HG03066 (cell line): ENCODE data around the gene CENPP.

Experiments
- ATAC-seq: cut with Tn5 transposase; IDR thresholded peaks from one replicate; pipeline ENCODE4 v1.9.1; 2021; ENCODE audit warnings: low read depth; ENCODE audit not compliant: unreplicated experiment

The CENPP gene

DNA sequence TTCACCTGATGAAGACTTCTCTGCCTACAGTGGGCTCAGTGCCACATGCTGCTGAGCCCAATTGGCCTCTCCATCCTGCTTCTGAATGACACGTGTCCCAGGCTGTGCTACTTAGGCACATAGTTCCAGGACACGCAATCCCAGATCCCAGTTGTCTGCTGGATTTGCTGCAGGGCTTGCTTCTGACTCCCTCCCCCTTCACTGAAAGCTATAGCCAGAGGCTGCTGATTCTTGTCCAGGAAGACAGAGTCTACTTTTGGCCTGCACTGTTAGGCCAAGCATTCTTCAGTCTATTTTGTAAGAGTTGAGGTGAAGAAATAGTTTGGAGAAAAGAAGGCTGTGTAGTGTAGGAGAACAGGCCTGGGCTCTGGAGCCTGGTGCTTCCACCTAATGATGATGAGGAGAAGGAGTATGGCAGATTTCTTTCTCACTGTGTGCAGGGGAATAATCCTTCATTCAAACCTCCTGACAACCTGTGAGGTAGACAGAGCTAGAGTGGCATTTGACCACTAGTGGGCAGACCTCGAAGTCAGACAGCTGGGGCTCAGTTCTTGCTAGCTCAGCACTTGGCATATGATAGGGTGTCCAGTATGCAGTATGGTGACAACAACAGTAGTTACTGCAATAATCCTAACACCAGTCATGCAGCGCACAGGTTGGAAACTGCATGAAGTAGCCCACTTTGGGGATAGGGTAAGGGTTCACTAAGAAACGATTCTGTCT, 176.1 kb downstream of the CENPP start:
- no peak for ATAC-seq

DNA sequence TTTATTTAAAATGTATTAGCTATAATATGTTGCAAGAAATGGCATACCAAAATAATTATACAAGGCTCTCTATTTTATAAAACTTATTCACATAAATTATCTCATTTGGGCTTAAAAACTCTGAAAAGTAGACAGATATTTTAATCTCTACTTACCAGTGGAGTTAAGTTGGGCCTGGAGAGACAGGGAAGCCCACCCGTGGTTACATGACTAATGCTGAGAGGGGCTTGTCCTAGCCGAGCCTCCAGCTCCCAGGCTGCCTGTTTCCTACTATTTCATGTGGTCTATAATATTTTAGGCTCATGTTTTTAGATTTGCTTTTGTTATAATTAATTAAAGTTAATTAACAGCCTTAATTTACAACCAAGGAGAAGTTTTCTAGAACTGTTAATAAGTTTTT, 177.4 kb downstream of the CENPP start:
- no peak for ATAC-seq

DNA sequence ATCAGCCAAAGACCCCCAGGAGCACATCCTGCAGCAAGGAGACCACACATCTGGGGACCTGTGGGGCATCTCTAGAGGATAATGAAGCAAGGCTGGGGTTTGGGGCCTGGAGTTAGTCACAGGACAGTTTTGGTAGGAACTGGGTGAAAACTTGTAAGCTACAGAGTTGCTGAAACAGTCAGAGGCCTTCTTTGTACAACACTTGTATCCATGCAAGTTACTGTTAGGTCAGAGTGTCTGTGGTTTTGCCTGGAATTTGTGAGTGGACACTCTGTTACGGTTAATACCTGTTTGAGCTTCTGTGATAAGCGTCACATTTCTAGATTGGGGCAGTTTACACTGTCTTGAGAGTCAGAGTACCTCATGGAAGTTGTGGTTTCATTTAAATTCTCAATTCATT, 179.1 kb downstream of the CENPP start:
- ATAC-seq, result no peak

DNA sequence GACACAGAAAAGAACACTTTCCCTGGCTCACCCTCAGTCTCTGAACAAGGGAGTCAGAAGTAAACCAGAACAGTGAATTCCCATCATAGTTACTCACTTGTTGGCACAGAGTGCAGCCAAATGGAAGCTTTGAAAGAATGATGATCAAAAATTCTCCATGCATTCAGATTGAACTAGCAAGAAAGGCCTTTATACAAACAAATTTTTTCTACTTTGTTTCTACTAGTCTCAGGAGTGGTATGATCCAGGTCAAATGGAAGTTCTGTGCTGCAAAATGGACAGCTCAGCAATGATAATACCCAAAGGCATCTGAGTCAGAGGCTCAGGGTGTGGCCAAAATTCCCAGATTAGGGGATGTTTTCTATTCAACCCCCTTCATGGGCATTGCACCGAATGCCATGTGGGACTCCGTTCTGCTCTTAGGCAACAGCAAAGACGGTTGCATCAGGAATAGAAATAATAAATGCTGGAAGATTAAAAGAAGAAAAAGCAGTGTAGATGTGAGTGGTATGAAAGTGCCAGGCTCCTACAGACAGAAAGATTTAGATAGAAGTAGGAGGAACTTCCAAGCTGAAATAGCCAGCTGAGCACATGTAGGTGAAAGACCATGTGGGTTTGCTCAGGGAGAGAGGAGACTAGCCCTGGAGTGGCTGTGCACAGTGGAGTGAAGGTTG, 180.6 kb downstream of the CENPP start:
- no peak for ATAC-seq

DNA sequence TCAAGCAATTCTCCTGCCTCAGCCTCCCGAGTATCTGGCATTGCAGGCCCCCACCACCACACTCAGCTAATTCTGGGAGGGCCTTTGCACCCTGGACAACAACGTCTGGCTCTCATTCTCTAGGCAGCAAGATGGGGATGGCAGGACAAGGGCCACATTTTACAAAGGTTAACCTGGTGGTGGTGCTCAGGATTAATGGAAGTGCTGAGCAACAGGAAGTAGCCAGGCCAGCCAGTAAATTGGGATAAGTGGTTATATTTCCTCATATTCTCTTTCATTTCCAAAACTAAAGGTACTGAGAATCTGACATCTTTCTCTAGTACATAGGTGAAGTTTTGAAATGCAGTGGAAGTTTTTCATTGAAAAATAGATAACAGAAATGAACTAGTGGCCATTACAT, 181.3 kb downstream of the CENPP start:
- no peak for ATAC-seq

DNA sequence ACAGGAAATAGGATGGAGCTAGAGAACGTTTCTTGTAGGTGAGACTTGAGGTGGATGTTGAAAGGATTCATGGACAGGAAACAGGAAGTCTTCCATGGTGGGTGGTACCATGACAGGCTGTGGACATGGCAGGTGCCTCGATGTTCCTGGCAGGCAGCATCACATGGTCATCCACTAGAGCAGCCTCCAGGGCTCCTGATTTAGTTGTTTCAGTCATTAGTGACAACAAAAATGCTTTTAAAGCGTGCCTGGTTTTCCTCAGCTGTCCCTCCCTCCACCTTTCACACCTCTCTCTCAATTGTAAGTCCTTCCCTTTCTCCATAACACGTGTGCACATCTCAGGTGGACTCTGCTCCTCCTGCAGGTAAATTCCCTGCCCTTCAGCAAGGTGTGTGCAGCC, 181.7 kb downstream of the CENPP start:
- ATAC-seq, result no peak

DNA sequence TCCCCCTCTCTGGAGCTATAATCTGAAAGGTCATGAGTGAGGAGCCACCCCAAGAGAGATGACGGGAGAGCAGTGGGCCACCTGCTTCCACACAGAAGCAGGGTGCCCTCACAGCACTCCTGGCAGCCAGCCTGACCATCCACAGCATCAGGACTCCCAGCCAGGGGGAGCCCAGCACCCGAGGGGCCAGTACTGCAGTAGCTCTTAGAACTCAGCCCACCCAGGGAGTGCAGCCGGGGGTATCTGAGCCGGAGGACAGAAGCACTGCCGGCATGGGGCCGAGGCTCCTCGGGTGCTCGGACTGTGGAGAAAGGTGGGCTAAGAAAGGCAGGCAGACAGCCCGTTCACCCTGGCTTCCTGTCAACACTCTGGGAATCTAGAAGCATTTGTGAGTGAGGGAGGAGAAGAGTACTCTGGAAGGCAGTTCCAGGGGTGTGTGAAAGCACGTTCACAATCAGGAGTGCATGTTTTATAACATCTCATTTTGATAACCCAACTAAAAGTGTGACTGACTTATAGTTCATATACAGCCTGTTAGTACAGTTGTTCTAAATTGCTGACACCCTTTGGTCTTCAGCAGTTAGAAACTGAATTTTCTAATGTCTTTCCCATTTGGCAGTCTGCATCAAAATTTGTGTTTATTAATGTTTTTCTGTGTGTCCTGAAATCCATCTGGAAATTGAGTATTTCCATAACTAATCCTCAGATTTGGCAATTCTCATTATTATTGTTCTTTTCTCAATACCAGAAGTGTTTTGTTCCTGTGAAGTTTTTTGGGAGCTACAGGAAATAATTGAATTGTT, 182.5 kb downstream of the CENPP start:
- ATAC-seq, result no peak

DNA sequence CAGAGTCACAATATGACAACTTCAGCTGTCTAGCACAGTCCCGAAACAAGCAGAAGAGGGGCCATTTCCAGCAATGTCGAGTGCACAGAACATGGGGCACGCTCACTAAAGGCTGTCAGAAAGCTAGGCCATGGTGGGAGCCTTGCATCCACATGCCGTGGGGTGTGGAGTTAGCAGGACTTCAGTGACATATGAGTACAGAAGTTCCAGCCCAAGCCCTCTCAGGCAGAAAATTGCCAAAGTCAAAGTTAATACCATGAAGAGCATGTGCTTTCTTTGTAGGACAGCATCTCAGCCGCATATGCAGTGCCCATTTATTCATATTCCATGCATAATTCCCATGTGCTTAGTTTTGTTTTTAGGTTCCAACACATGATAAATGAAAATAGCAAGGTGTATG, 183.3 kb downstream of the CENPP start:
- ATAC-seq, result no peak

DNA sequence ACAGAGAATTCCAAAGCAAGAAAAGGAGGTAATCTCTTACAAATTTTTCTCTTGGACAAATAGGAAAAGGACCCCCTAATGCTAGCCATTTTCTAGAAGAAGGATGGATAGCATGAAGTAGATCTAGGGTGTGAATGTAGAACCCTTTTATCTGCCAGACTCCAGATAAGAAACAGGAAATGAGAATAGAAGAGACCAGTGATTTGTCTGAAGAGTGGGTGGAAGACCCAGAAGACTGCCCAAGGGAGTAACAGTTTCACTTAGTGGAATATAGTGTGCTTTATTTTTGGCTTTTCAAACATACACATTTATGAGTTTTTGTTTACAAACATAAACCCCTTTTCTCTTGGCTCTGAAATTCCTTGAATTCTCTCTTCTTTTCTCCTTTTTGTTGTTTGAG, 185.0 kb downstream of the CENPP start:
- ATAC-seq, result no peak

DNA sequence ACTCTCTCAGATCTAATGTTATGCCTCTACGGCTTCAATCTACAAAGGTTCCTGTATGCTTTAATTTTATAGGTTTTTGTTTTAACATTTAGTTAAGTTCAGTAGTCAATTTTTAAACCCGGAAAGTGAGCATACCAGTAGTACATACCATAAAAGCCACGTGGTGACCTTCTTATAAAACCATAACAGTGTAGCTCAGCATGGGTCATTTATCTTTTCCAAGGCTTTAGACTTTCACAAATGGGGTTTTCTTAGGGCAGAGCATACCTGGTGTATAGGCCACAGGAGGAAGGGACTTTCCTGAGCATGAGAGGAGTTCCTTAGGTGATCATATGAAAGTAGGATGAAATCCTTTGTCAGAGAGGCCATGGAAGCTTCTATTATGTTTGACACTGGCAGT, 186.9 kb downstream of the CENPP start:
- ATAC-seq, result no peak

DNA sequence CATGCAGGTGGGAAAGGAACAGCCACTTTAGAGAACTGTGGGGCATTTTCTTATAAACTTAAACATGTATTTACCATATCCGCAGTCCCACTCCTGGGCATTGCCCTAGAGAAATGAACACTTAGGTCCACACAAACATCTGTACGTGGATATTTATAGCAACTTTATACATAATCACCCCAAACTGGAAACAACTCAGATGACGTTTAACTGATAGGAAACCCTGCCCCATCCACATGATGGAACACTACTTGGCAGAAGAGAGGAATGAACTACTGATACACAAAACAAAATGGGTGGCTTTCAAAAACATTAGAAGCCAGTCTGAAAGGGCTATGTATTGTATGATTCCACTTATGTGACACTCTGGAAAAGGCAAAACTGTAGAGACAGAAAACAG, 187.6 kb downstream of the CENPP start:
- no peak for ATAC-seq

DNA sequence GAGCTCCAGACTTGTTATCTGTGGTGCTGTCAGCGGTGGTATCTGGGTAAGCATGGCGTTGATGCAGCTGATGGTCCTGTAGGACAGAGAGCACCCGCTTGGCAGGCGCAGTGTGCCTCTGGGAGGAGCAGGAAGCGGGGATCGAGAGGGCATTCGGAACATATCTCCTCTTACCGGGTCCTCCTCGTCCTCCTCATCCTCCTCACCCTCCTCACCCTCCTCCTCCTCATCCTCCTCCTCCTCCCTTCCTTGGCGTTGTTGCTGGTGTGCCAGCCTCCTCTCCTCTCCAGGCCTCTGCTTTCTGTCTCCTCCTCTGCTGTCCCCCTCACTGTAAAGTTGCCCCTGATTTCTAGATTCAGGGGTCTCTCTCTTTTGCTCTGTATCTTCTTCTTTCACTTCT, 188.9 kb downstream of the CENPP start:
- no peak for ATAC-seq

DNA sequence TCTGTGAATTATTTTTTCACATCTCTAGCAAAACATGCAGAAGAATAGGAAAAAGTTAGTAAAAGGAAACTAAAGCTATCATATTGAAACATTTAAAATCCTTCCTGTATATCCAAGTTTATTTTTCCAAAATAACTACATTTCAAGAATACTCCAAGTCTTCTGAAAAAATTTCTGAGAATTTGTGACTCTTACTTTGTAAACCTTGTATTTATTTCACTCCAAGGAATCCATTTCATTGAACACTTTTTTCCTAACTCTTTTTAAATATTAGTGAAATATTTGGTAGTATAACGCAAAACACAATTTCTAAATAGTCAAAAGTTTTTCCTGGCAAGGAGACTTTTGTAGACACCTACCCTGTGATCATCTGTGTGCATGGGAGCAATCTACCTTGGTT, 190.8 kb downstream of the CENPP start:
- ATAC-seq, result no peak

DNA sequence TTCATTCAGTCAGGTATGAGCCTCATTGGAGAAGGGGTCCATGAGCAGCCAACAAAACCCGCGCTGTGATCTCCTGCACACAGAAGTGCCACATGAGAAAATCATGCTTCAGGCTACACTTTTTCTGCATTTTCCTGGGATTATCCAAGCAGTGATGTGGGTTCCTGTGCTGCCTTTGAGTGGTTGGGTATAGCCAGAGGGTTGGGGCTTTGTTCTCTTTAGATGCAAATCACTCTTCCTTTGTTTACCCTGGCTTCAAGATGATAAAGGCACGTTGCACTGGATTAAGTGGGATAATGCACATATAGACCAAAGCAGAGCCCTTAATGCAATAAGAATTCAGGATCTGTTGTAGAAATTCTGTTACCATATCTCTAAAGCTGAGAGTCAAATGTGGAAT, 191.3 kb downstream of the CENPP start:
- no peak for ATAC-seq

DNA sequence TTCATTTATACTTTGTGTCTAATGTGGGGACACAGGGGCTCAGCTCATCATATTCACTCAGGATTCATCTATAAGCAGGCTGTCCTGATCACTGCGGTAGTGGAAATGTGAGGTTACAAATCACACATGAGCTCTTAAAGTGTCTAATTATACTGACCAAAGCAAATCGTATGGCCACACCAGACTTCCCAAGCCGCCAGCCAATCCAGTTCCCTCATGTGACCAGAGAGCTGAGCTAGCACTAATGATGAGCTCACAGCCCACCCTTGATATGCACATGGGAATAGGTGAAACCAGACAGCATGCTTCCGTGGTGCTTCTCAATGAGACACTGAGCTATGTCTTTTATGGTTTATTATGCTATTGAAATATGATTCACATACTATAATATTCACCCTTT, 192.4 kb downstream of the CENPP start:
- no peak for ATAC-seq

DNA sequence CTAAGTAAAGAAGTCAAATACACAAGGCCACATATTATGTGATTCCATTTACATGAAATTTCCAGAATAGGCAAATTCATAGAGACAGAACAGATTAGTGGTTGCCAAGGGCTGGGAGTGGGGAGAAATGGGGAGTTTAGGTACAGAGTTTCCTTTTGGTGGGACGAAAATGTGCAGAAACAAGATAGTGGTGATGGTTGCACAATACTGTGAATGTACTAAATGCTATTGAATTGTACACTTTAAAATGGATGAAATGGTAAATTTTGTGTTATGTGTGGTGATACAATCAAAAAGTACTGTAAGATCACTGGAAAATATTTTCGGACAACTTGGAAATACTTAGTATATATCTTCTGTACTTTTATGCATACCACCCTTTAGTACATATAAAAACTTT, 195.1 kb downstream of the CENPP start:
- ATAC-seq, result no peak

DNA sequence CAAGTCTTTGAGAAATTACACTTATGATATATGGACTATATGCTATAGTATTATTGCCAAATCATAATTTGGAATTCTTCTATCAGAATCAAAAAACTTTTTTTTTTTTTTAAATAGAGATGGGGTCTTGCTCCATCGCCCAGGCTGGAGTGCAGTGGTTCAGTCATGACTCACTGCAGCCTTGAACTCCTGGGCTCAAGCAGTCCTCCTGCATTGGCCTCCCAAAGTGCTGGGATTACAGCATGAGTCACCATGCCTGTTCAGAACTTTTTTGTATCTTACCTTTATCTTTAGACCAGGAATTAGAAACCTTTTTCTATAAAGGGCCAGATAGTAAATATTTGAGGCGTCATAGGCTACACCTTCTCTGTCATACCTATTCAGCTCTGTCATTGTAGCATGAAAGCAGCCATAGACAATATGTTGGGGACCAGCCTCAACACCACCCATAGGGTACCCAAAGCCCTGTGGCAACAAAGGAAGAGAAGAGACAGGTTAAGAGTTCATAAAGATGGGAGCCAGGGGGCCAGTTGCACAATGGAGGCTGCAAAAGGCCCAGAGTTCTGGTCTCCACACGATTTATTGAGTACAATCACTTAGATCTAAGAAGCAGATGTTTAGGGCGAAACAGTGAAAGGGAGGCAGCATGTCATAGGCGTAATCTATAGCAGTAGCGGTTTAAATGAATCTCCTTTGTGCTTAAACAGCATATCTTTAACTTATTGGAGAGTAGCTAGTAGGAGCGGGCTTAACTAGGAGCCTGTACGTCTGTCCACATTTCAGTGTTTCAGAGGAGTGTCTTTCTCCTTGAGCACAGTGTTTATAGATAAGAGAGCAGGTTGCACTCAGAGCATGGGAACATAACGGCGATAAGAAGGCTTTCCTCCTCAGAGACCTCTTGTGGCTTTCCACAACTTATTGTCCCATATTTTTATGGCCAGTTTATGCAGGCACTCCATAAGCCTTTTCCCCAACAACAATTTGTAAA, 197.5 kb downstream of the CENPP start:
- ATAC-seq, result no peak

DNA sequence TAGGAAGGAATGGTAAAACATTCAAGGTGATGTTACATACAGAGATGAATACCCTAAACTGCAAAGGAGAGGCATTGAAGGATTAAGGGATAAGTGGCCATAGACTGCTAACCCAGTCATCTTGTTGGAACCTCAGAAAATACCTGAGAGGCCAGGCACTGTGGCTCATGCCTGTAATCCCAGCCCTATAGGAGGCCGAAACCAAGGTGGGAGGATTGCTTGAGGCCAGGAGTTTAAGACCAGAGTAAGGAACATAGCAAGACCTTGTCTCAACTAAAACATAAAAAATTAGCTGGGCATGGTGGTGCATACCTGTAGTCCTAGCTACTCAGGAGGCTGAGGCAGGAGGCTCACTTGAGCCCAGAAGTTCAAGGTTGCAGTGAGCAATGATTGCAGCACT, 199.1 kb downstream of the CENPP start:
- ATAC-seq, result no peak

DNA sequence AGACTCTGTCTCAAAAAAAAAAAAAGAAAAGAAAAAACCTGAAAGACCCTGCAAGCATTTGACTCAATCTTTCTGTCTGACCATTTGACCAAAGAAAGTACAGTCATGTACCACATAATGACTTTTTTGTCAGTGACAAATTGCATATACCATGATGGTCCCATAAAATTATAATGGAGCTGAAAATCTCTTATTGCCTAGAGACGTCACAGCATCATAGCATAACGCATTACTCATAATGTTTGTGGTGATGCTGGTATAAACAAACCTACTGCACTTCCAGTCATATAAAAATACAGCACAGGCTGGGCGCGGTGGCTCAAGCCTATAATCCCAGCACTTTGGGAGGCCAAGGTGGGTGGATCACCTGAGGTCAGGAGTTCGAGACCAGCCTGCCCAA, 199.6 kb downstream of the CENPP start:
- no peak for ATAC-seq

DNA sequence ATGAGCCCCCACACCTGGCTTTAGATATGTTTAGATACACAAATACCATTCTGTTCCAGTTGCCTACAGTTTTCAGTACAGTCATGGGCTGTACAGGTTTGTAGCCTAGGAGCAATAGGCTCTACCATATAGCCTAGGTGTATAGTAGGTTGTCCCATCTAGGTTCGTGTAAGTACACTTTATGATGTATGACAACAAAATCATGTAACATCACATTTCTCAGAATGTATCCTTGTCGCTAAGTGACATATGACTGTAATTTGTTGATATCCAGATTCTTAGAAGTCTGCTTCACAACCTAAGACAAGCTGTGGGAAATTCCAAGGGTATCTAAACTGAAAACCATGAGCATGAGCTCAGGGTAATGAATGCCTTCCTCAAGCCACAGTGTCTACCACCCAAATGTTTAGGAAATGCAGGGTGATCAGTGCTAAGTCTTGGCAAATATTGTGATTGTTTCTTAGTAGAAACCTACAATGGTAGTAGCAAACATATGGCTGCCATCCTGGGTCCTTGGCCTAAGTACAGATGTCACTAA, 201.6 kb downstream of the CENPP start:
- no peak for ATAC-seq
